Stimulated activated CD4-positive, alpha-beta T cell treated with anti-CD3 and anti-CD28 coated beads, Interleukin-4, amount 100 ng/mL, for 4 hours (primary cell): ENCODE data around the gene PRMT1.

ENCODE experiments used
- DNase-seq, 2 experiments: peaks; one replicate each; pipeline ENCODE4 v3.0.0-alpha.2; 2020

The PRMT1 gene

GRCh38 chr19:49730166-49730565 is 53.1 kb downstream of the PRMT1 start:
- no peak for DNase-seq
